Peyer's patch (tissue), 4 donors: Measurements from ENCODE around the gene TTC9C. TPM values are rescaled to one million over a fixed set of nuclear protein-coding genes. Genes with fewer than 3 reads are reported as not detected.

Source experiments
- DNase-seq, 3 donors: peaks; one replicate each; pipeline ENCODE4 v3.0.0-alpha.2; 2017 to 2019
- H3K27ac ChIP-seq, 4 donors: fragments of 200-600 bp; sonication (generic); one replicate each; pipeline ENCODE4 v1.5.1; 2016 to 2019
- H3K27me3 ChIP-seq, 2 donors: fragments of 200-600 bp; sonication (generic); one replicate each; pipeline ENCODE4 v1.5.1; 2019
- H3K36me3 ChIP-seq, 3 donors: fragments of 200-600 bp; sonication (generic); one replicate each; pipeline ENCODE4 v1.5.1; 2016 to 2019
- H3K4me1 ChIP-seq, 4 donors: fragments of 200-600 bp; sonication (generic); one replicate each; pipeline ENCODE4 v1.5.1; 2016 to 2019
- H3K4me3 ChIP-seq, 4 donors: fragments of 200-600 bp; sonication (generic); 1 replicate in 3 of 4; 2 replicates in 1 of 4; pipeline ENCODE4 v1.5.1; 2016 to 2019; ENCODE audit warnings: mild to moderate bottlenecking in 1 of 4
- H3K9me3 ChIP-seq, 4 donors: fragments of 200-600 bp; sonication (generic); one replicate each; pipeline ENCODE4 v1.5.1; 2016 to 2019; ENCODE audit warnings: mild to moderate bottlenecking in 1 of 4
- CTCF ChIP-seq, 6 experiments: fragments of 450-650 bp in 4 of 6; fragments of 200-600 bp in 2 of 6; sonication (generic) in 1 of 6; IDR thresholded peaks; one replicate each; pipeline ENCODE4 v1.5.1; 2017 to 2019; ENCODE audit warnings: antibody characterized with exemption in 6 of 6, mild to moderate bottlenecking in 3 of 6, moderate library complexity in 1 of 6
- POLR2A ChIP-seq, 2 donors: fragments of 450-650 bp; IDR thresholded peaks; one replicate each; pipeline ENCODE4 v1.5.1; 2017; ENCODE audit warnings: antibody characterized with exemption in 2 of 2, mild to moderate bottlenecking in 2 of 2, moderate library complexity in 2 of 2
- total RNA-seq, 4 donors: library from RNA; depleted of rRNA; stranded (reverse); fragments of >200 nt; gene quantifications; one replicate each; pipeline ENCODE4 v1.1.0, GENCODE V29; 2016

TTC9C gene
- total RNA-seq, 4 donors from 2014 or later, result 16.5 to 30.5 (median 22.9) TPM

- Histone ChIP-seq H3K27me3 (no peaks in the 10 kb centered on the region), H3K9me3 (no peaks in the 10 kb centered on the region), H3K27ac (peak within 1 kb of the TSS; percentile 95 to 100 (median 98)), H3K36me3 (peaks cover 0 to 25% (median 0%) of the 10 kb centered on the region in 3 donors), H3K4me3 (peak within 1 kb of the TSS; percentile 70 to 100 (median 94)), H3K4me1 (peaks cover 4 to 45% (median 22%) of the 10 kb centered on the region in 4 donors)
- TF ChIP-seq CTCF (IDR thresholded peaks at IDR 0.05) (peak in 5 of 6 experiments; percentile 26 to 58 (median 50)), POLR2A (IDR thresholded peaks at IDR 0.05) (peak; percentile 97 to 99)
- peak; percentile 97 to 100 (median 100) for DNase-seq
Observed at GRCh38 chr11:62787005-62787759, 58.9 kb downstream of the TTC9C start, which contains the start of gene TMEM179B. Gene TMEM179B (plus strand): TSS chr11:62787402. CDS start chr11:62787432, 30 bp downstream.

Other genes with a start within 250 kb of the TTC9C start
- gene AHNAK, start 181.7 kb upstream of the TTC9C start, total RNA-seq, result 1,000 to 10,000 TPM in 1 of 4 donors, 100 to 1,000 TPM in 3; 571 to 1,016 (median 697) TPM
- gene EEF1G, start 154.6 kb upstream of the TTC9C start, total RNA-seq, result 1,000 to 10,000 TPM in 1 of 4 donors, 100 to 1,000 TPM in 3; 781 to 1,253 (median 958) TPM
- gene TUT1, start 137.0 kb upstream of the TTC9C start, total RNA-seq, result 10 to 100 TPM in 3 of 4 donors, 1 to 10 TPM in 1; 5.0 to 29.4 (median 17.5) TPM
- 10 to 100 TPM; 47.9 to 74.7 (median 58.9) TPM for gene MTA2, start 126.6 kb upstream of the TTC9C start, total RNA-seq
- gene EML3, start 115.7 kb upstream of the TTC9C start, total RNA-seq, result 100 to 1,000 TPM in 1 of 4 donors, 10 to 100 TPM in 3; 41.3 to 128 (median 59.8) TPM
- gene ROM1, start 115.2 kb upstream of the TTC9C start, total RNA-seq, result 1 to 10 TPM in 3 of 4 donors, not detected in 1; 1.9 to 3.9 (median 1.9) TPM
- 10 to 100 TPM; 26.6 to 88.3 (median 38.0) TPM for gene B3GAT3, start 106.5 kb upstream of the TTC9C start, total RNA-seq
- 100 to 1,000 TPM; 131 to 146 (median 140) TPM for gene GANAB, start 81.9 kb upstream of the TTC9C start, total RNA-seq
- 10 to 100 TPM; 14.9 to 21.3 (median 19.5) TPM for gene INTS5, start 75.2 kb upstream of the TTC9C start, total RNA-seq
- gene C11orf98, start 63.3 kb upstream of the TTC9C start, total RNA-seq, result 10 to 100 TPM; 29.2 to 97.4 (median 41.1) TPM
- 10 to 100 TPM in 1 of 4 donors, 1 to 10 TPM in 2, not detected in 1; 9.1 to 13.5 (median 9.2) TPM for gene CSKMT, start 63.2 kb upstream of the TTC9C start, total RNA-seq
- 10 to 100 TPM; 11.1 to 23.9 (median 12.7) TPM for gene UQCC3, start 56.8 kb upstream of the TTC9C start, total RNA-seq
- 10 to 100 TPM in 3 of 4 donors, 1 to 10 TPM in 1; 6.6 to 25.6 (median 11.9) TPM for gene LBHD1, start 56.2 kb upstream of the TTC9C start, total RNA-seq
- gene UBXN1, start 49.4 kb upstream of the TTC9C start, total RNA-seq, result 100 to 1,000 TPM in 2 of 4 donors, 10 to 100 TPM in 2; 91.1 to 169 (median 100) TPM
- gene LRRN4CL, start 39.0 kb upstream of the TTC9C start, total RNA-seq, result 10 to 100 TPM in 1 of 4 donors, 1 to 10 TPM in 3; 5.4 to 11.6 (median 8.8) TPM
- gene BSCL2, start 21.1 kb upstream of the TTC9C start, total RNA-seq, result 10 to 100 TPM; 51.5 to 71.2 (median 61.3) TPM
- gene GNG3, start 20.8 kb upstream of the TTC9C start, total RNA-seq, result not detected
- 10 to 100 TPM; 38.7 to 68.8 (median 50.3) TPM for gene HNRNPUL2, start 1.0 kb upstream of the TTC9C start, total RNA-seq
- gene ZBTB3, start 25.7 kb downstream of the TTC9C start, total RNA-seq, result 10 to 100 TPM in 2 of 4 donors, 1 to 10 TPM in 2; 5.0 to 22.0 (median 9.2) TPM
- 10 to 100 TPM; 12.4 to 33.8 (median 23.5) TPM for gene POLR2G, start 33.1 kb downstream of the TTC9C start, total RNA-seq
- gene TAF6L, start 42.9 kb downstream of the TTC9C start, total RNA-seq, result 10 to 100 TPM; 15.6 to 29.6 (median 17.8) TPM
- 100 to 1,000 TPM in 1 of 4 donors, 10 to 100 TPM in 3; 28.9 to 112 (median 83.6) TPM for gene TMEM179B, start 58.9 kb downstream of the TTC9C start, total RNA-seq
- 10 to 100 TPM; 13.8 to 34.5 (median 19.8) TPM for gene TMEM223, start 63.5 kb downstream of the TTC9C start, total RNA-seq
- 100 to 1,000 TPM in 2 of 4 donors, 10 to 100 TPM in 2; 45.2 to 120 (median 102) TPM for gene NXF1, start 77.0 kb downstream of the TTC9C start, total RNA-seq
- gene STX5, start 103.6 kb downstream of the TTC9C start, total RNA-seq, result 10 to 100 TPM; 27.1 to 56.1 (median 38.4) TPM
- not detected for gene TEX54, start 104.4 kb downstream of the TTC9C start, total RNA-seq
- 10 to 100 TPM; 17.7 to 78.4 (median 28.6) TPM for gene WDR74, start 111.1 kb downstream of the TTC9C start, total RNA-seq
- 100 to 1,000 TPM in 3 of 4 donors, 10 to 100 TPM in 1; 64.4 to 253 (median 207) TPM for gene SLC3A2, start 152.4 kb downstream of the TTC9C start, total RNA-seq
- gene CHRM1, start 192.9 kb downstream of the TTC9C start, total RNA-seq, result under 1 TPM in 2 of 4 donors, not detected in 2; 0.54 to 0.76 TPM